Testis (tissue), 3 donors: ENCODE results near the gene UCK1. TPM values are rescaled to one million over a fixed set of nuclear protein-coding genes. Genes with fewer than 3 reads are reported as not detected.

Source experiments
- DNase-seq: peaks from one replicate; pipeline ENCODE4 v3.0.0-alpha.2; 2019
- H3K27ac ChIP-seq, 2 donors: fragments of 200-600 bp; sonication (generic); one replicate each; pipeline ENCODE4 v1.5.1; 2019
- H3K27me3 ChIP-seq: fragments of 200-600 bp; sonication (generic); one replicate; pipeline ENCODE4 v1.5.1; 2019
- H3K36me3 ChIP-seq: fragments of 200-600 bp; sonication (generic); one replicate; pipeline ENCODE4 v1.5.1; 2017; ENCODE audit warnings: low read depth; ENCODE audit errors: missing control alignments
- H3K4me1 ChIP-seq: fragments of 200-600 bp; sonication (generic); one replicate; pipeline ENCODE4 v1.5.1; 2019
- H3K4me3 ChIP-seq, 2 donors: fragments of 200-600 bp; sonication (generic); one replicate each; pipeline ENCODE4 v1.5.1; 2017 to 2019
- H3K9me3 ChIP-seq: fragments of 200-600 bp; sonication (generic); one replicate; pipeline ENCODE4 v1.5.1; 2017
- CTCF ChIP-seq, 3 experiments: fragments of 450-650 bp in 2 of 3; fragments of 200-600 bp in 1 of 3; sonication (generic) in 1 of 3; IDR thresholded peaks; one replicate each; pipeline ENCODE4 v1.5.1; 2016 to 2019; ENCODE audit warnings: antibody characterized with exemption in 3 of 3, mild to moderate bottlenecking in 2 of 3, moderate library complexity in 1 of 3
- POLR2A ChIP-seq: fragments of 450-650 bp; IDR thresholded peaks from one replicate; pipeline ENCODE4 v1.6.1; 2017; ENCODE audit warnings: antibody characterized with exemption, mild to moderate bottlenecking, moderate library complexity
- WGBS, 2 donors: methylation state at CpG; one replicate each; pipeline ENCODE4 v1.1.5; 2018; 5-methylcytosine and 5-hydroxymethylcytosine counted together
- intact Hi-C: fragments of 100-400 bp; cut with DNase I; formaldehyde crosslinking; loops from one replicate; pipeline ENCODE4 v1.15.1; 2023; ENCODE audit warnings: low total_unique reads
- polyA plus RNA-seq: library from polyadenylated mRNA; stranded (reverse); fragments of 350-450 nt; fragmentation: Illumina TruSeq; extraction: RNeasy Lipid Tissue Mini Kit (QIAGEN cat#74804); gene quantifications from one replicate; pipeline ENCODE4 v1.2.3, GENCODE V29; 2014; ENCODE audit warnings: low read depth, low replicate concordance; ENCODE audit not compliant: insufficient read depth
- total RNA-seq, 2 donors: library from RNA; depleted of rRNA; stranded (reverse); fragments of >200 nt; gene quantifications; one replicate each; pipeline ENCODE4 v1.2.3, GENCODE V29; 2016

UCK1 gene
- total and polyA plus RNA-seq, 3 donors from 2014 or later: 34.3 to 49.9 (median 41.1) TPM

GRCh38 chr9:131482343-131483006, 48.6 kb downstream of the UCK1 start:
- Histone ChIP-seq H3K4me1 (no peaks in the 10 kb centered on the region), H3K27ac (no peak overlapping the region), H3K36me3 (no peaks in the 10 kb centered on the region), H3K4me3 (no peak overlapping the region), H3K9me3 (no peaks in the 10 kb centered on the region), H3K27me3 (no peaks in the 10 kb centered on the region)
- intact Hi-C loops: no loop called here
- WGBS, 2 donors: 77 to 81% methylated on average over 13 to 24 of the region's 24 CpGs
- TF ChIP-seq CTCF (IDR thresholded peaks at IDR 0.05) (no peak), POLR2A (no peak)
- DNase-seq: no peak

GRCh38 chr9:131481441-131482342, 49.4 kb downstream of the UCK1 start:
- WGBS, 2 donors: 78 to 85% methylated on average over 14 to 19 of the region's 19 CpGs
- no peaks in the 10 kb centered on the region for H3K36me3 ChIP-seq
- no peak for DNase-seq
- intact Hi-C loops: no loop called here
- H3K4me1 ChIP-seq: no peaks in the 10 kb centered on the region
- H3K27ac ChIP-seq: no peak overlapping the region
- H3K4me3 ChIP-seq: no peak overlapping the region
- TF ChIP-seq POLR2A (no peak), CTCF (IDR thresholded peaks at IDR 0.05) (no peak)
- no peaks in the 10 kb centered on the region for H3K27me3 ChIP-seq
- no peaks in the 10 kb centered on the region for H3K9me3 ChIP-seq

GRCh38 chr9:131480258-131480657, 50.8 kb downstream of the UCK1 start:
- no peaks in the 10 kb centered on the region for H3K36me3 ChIP-seq
- WGBS, 2 donors: 46 to 63% methylated on average over 1 of the region's 1 CpG
- H3K27ac ChIP-seq: no peak overlapping the region
- H3K4me1 ChIP-seq: no peaks in the 10 kb centered on the region
- no peaks in the 10 kb centered on the region for H3K27me3 ChIP-seq
- intact Hi-C loops: no loop called here
- no peak for TF ChIP-seq POLR2A
- no peak for TF ChIP-seq CTCF (IDR thresholded peaks at IDR 0.05)
- no peak for DNase-seq
- H3K9me3 ChIP-seq: no peaks in the 10 kb centered on the region
- H3K4me3 ChIP-seq: no peak overlapping the region

GRCh38 chr9:131478911-131479310, 52.2 kb downstream of the UCK1 start:
- TF ChIP-seq POLR2A (no peak), CTCF (IDR thresholded peaks at IDR 0.05) (no peak)
- 78 to 86% methylated on average over 10 of the region's 10 CpGs for WGBS, 2 donors

More at GRCh38 chr9:131478911-131479310, 52.2 kb downstream of the UCK1 start:
- no peaks in the 10 kb centered on the region for H3K36me3 ChIP-seq
- no peaks in the 10 kb centered on the region for H3K9me3 ChIP-seq
- H3K27ac ChIP-seq: no peak overlapping the region
- H3K4me3 ChIP-seq: no peak overlapping the region
- DNase-seq: no peak
- H3K27me3 ChIP-seq: no peaks in the 10 kb centered on the region
- H3K4me1 ChIP-seq: no peaks in the 10 kb centered on the region
- intact Hi-C loops: no loop called here
